Left ventricle myocardium inferior (tissue), 1 donor: Measurements from ENCODE around the gene BRF1. TPM values are rescaled to one million over a fixed set of nuclear protein-coding genes. Genes with fewer than 3 reads are reported as not detected.

Experiments
- DNase-seq: peaks from one replicate; pipeline ENCODE4 v3.0.0-alpha.2; 2020
- H3K27ac ChIP-seq: fragments of 200-600 bp; replicated peaks from 2 replicates; pipeline ENCODE4 v1.8.0; 2021
- H3K27me3 ChIP-seq: fragments of 200-600 bp; 2 replicates; pipeline ENCODE4 v1.8.0; 2021; ENCODE audit warnings: low read depth
- H3K36me3 ChIP-seq: fragments of 200-600 bp; 2 replicates; pipeline ENCODE4 v1.8.0; 2021
- H3K4me1 ChIP-seq: fragments of 200-600 bp; 2 replicates; pipeline ENCODE4 v1.8.0; 2021
- H3K4me3 ChIP-seq: fragments of 200-600 bp; 2 replicates; pipeline ENCODE4 v1.8.0; 2021; ENCODE audit warnings: mild to moderate bottlenecking, moderate library complexity
- H3K9me3 ChIP-seq: fragments of 200-600 bp; replicated peaks from 2 replicates; pipeline ENCODE4 v1.8.0; 2021
- CTCF ChIP-seq: fragments of 200-600 bp; IDR thresholded peaks from 2 replicates; pipeline ENCODE4 v1.8.0; 2021; ENCODE audit warnings: antibody characterized with exemption, mild to moderate bottlenecking, borderline replicate concordance
- intact Hi-C: fragments of 100-400 bp; cut with micrococcal nuclease; formaldehyde crosslinking; loops from one replicate; pipeline ENCODE4 v1.11.0; 2022
- total RNA-seq: library from RNA; stranded (reverse); fragmentation: NEBNext Ultra II Directional; extraction: Animal tissue kit (Norgen Biotek cat#: 25700); gene quantifications from one replicate; pipeline ENCODE4 v1.2.1, GENCODE V29; 2021
- donor health status: DM: no; HTN: yes; CAD: no; lungs with severe emphysema.

BRF1 gene
- total RNA-seq, 1 donor from 2014 or later: 19.8 TPM

- H3K9me3 ChIP-seq: no peaks in the 10 kb centered on the region
- peaks cover 78% of the 10 kb centered on the region for H3K4me1 ChIP-seq
- H3K27ac ChIP-seq: peak overlapping the region; percentile 78
- H3K4me3 ChIP-seq: peak overlapping the region; percentile 76
- TF ChIP-seq CTCF: peak; percentile 44
- H3K27me3 ChIP-seq: peaks cover 36% of the 10 kb centered on the region
- intact Hi-C loops: no loop called here
- no peak for DNase-seq
- no peaks in the 10 kb centered on the region for H3K36me3 ChIP-seq
Measured at GRCh38 chr14:105167303-105168092, 133.3 kb downstream of the BRF1 start.

GRCh38 chr14:105166571-105167302, 134.1 kb downstream of the BRF1 start:
- Histone ChIP-seq H3K36me3 (no peaks in the 10 kb centered on the region), H3K27me3 (peaks cover 36% of the 10 kb centered on the region), H3K27ac (peak overlapping the region; percentile 49), H3K9me3 (no peaks in the 10 kb centered on the region), H3K4me1 (peaks cover 85% of the 10 kb centered on the region), H3K4me3 (peak overlapping the region; percentile 76)
- no peak for DNase-seq
- intact Hi-C loops: no loop called here
- TF ChIP-seq CTCF: no peak

GRCh38 chr14:105165761-105166485, 134.9 kb downstream of the BRF1 start:
- Histone ChIP-seq H3K36me3 (no peaks in the 10 kb centered on the region), H3K9me3 (no peaks in the 10 kb centered on the region), H3K4me1 (peaks cover 85% of the 10 kb centered on the region), H3K27me3 (peaks cover 34% of the 10 kb centered on the region), H3K4me3 (peak overlapping the region; percentile 76), H3K27ac (peak overlapping the region; percentile 49)
- intact Hi-C loops: no loop called here
- DNase-seq: no peak
- TF ChIP-seq CTCF: no peak

- peaks cover 30% of the 10 kb centered on the region for H3K27me3 ChIP-seq
- intact Hi-C loops: no loop called here
- H3K4me3 ChIP-seq: peak overlapping the region; percentile 76
- H3K36me3 ChIP-seq: no peaks in the 10 kb centered on the region
- peak overlapping the region; percentile 49 for H3K27ac ChIP-seq
- no peak for TF ChIP-seq CTCF
- no peaks in the 10 kb centered on the region for H3K9me3 ChIP-seq
- no peak for DNase-seq
- H3K4me1 ChIP-seq: peaks cover 78% of the 10 kb centered on the region
Measured at GRCh38 chr14:105165134-105165704, 135.6 kb downstream of the BRF1 start.
